Heart left ventricle (tissue), 16 donors: ENCODE measurements around the gene TNP2. TPM values are rescaled to one million over a fixed set of nuclear protein-coding genes. Genes with fewer than 3 reads are reported as not detected.
A peak's percentile ranks its signal among the peaks of the same experiment; 100 is the strongest.

Experiments
- ATAC-seq, 4 donors: fragments of 200-7000 bp; cut with Tn5 transposase; one replicate each; pipeline ENCODE4 v1.9.1; 2020 to 2022; ENCODE audit warnings: moderate library complexity in 4 of 4, mild to moderate bottlenecking in 3 of 4, moderate number of reproducible peaks in 1 of 4
- DNase-seq, 5 donors: peaks; one replicate each; pipeline ENCODE4 v3.0.0-alpha.2; 2020
- H3K27ac ChIP-seq, 12 donors: fragments of 200-600 bp; sonication (generic) in 4 of 12; one replicate each; pipeline versions ENCODE4 v1.5.0 to v1.8.0; 2016 to 2022; ENCODE audit warnings: mild to moderate bottlenecking in 2 of 12
- H3K27me3 ChIP-seq, 9 donors: fragments of 200-600 bp; sonication (generic) in 2 of 9; one replicate each; pipeline versions ENCODE4 v1.5.1 to v1.8.0; 2016 to 2022; ENCODE audit warnings: mild to moderate bottlenecking in 3 of 9
- H3K36me3 ChIP-seq, 9 donors: fragments of 200-600 bp; sonication (generic) in 2 of 9; one replicate each; pipeline versions ENCODE4 v1.5.0 to v1.8.0; 2018 to 2022; ENCODE audit warnings: mild to moderate bottlenecking in 2 of 9
- H3K4me1 ChIP-seq, 12 donors: fragments of 200-600 bp; sonication (generic) in 4 of 12; one replicate each; pipeline versions ENCODE4 v1.5.0 to v1.8.0; 2016 to 2022; ENCODE audit warnings: mild to moderate bottlenecking in 3 of 12
- H3K4me3 ChIP-seq, 12 donors: fragments of 200-600 bp; sonication (generic) in 4 of 12; one replicate each; pipeline versions ENCODE4 v1.5.0 to v1.8.0; 2017 to 2022; ENCODE audit warnings: mild to moderate bottlenecking in 9 of 12, moderate library complexity in 4 of 12
- H3K9me3 ChIP-seq, 12 donors: fragments of 200-600 bp; sonication (generic) in 4 of 12; one replicate each; pipeline versions ENCODE4 v1.5.0 to v1.8.0; 2016 to 2022; ENCODE audit warnings: mild to moderate bottlenecking in 1 of 12
- POLR2A ChIP-seq, 2 donors: fragments of 450-650 bp; IDR thresholded peaks; one replicate each; pipeline ENCODE4 v1.6.1; 2017; ENCODE audit warnings: antibody characterized with exemption in 2 of 2, mild to moderate bottlenecking in 2 of 2, moderate library complexity in 2 of 2
- WGBS, 4 donors: extraction: QIAGEN DNeasy Blood & Tissue Kit in 2 of 4; methylation state at CpG; one replicate each; pipeline versions ENCODE4 v1.1.5 to v1.1.7; 2013 to 2018; 5-methylcytosine and 5-hydroxymethylcytosine counted together
- intact Hi-C, 10 donors: fragments of 100-400 bp; cut with DNase I; formaldehyde crosslinking; loops; one replicate each; pipeline versions ENCODE4 v1.11.1 to v1.14.2; 2022
- polyA plus RNA-seq, 2 donors: library from polyadenylated mRNA; stranded (reverse); fragments of 200-250 nt; gene quantifications; one replicate each; pipeline ENCODE4 v1.2.3, GENCODE V29; 2013
- total RNA-seq, 9 donors: library from RNA; depleted of rRNA in 2 of 9; stranded (reverse); fragments of >200 nt in 2 of 9; fragmentation: NEBNext Ultra II Directional in 3 of 9; extraction: Animal tissue kit (Norgen Biotek cat#: 25700) in 3 of 9; gene quantifications; one replicate each; pipeline versions ENCODE4 v1.1.0 to v1.2.4, GENCODE V29; 2016 to 2023
- TF ChIP-seq, protein P1 (sequence below), 12 donors: fragments of 200-600 bp; sonication (generic) in 4 of 12; IDR thresholded peaks; one replicate each; pipeline versions ENCODE4 v1.5.0 to v1.8.0; 2018 to 2022; ENCODE audit warnings: antibody characterized with exemption in 12 of 12, mild to moderate bottlenecking in 5 of 12
- donor health status: ischemic (EF 13 %, LVEDD 7.1; RV severe dilation, severe dysfunction).
- donor health status: healthy with polysubstance abuse.
- donor health status: DM: no; HTN: yes; CAD: no.
- donor health status: DM: no; HTN: no; CAD: no.
- donor health status: ischemic (EF 25% LVEDD 6.9; RV normal size, moderate dysfunction).
- donor health status: ischemic (EF 25% LVEDD 5.7; RV mildly dilated, moderate dysfunction).
- donor health status: healthy.
- donor health status: DM: yes; HTN: yes; CAD: no.
- donor health status: ischemic (EF 35%, LVEDD 5.7; RV mildly dilated, moderate dysfunction).
- donor health status: nonischemic (EF 11% LVEDD 7.7; RV severe dilation, severe dysfunction).
- donor health status: DM: yes; HTN: yes; CAD: no.
- donor health status: PGD.
- donor health status: ischemic (EF 29% LVEDD 5.4; RV normal size, mild dysfunction).
- donor health status: nonischemic (EF 23%, LVEDD 6.1; RV moderate dilation, normal function).

TNP2 gene
- total and polyA plus RNA-seq, 11 donors = not detected

DNA sequence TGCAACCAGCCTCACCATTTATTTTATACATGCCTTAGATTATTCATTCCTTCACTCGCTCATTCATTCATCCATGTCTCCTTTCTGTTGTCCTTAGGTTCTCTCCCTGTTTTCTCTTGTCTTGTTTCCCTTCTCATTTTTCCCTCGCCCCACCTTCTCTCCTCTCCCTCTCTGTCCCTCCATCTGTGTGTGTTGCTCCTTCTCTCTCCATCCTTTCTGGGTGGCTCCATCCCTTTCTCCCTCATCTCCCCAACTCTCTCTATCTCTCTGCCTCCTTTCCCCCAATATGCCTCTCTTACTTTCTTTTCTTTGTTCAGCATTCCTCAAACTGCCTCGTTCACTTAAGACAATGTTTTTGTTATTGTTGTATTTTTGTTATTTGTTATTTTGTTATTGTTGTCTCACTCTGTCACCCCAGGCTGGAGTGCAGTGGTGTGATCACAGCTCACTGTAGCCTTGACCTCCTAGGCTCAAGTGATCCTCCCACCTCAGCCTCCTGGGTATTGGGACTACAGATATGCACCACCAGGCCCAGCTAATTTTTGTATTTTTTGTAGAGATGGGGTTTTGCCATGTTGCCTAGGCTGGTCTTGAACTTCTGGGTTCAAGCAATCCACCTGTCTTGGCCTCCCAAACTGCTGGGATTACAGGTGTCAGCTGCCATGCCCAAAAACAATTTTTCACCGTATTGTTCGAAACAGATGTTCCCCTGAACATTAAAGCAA lies 27.5 kb downstream of the TNP2 start:
- no peaks in the 10 kb centered on the region for H3K27me3 ChIP-seq
- intact Hi-C loops = loop anchor here in 1 of 10 donors (10.0 kb wide), 1 partner anchor 77 kb away; no protein-coding TSS in a partner anchor
- DNase-seq (no peak), ATAC-seq (no peak)
- peak overlapping the region in 6 of 12 donors; percentile 75 to 85 (median 76) for H3K27ac ChIP-seq
- peaks cover 0 to 29% (median 0%) of the 10 kb centered on the region in 12 donors for H3K4me1 ChIP-seq
- H3K9me3 ChIP-seq = no peaks in the 10 kb centered on the region
- no peak overlapping the region for H3K4me3 ChIP-seq
- H3K36me3 ChIP-seq = no peaks in the 10 kb centered on the region
- TF ChIP-seq, protein P1, sequence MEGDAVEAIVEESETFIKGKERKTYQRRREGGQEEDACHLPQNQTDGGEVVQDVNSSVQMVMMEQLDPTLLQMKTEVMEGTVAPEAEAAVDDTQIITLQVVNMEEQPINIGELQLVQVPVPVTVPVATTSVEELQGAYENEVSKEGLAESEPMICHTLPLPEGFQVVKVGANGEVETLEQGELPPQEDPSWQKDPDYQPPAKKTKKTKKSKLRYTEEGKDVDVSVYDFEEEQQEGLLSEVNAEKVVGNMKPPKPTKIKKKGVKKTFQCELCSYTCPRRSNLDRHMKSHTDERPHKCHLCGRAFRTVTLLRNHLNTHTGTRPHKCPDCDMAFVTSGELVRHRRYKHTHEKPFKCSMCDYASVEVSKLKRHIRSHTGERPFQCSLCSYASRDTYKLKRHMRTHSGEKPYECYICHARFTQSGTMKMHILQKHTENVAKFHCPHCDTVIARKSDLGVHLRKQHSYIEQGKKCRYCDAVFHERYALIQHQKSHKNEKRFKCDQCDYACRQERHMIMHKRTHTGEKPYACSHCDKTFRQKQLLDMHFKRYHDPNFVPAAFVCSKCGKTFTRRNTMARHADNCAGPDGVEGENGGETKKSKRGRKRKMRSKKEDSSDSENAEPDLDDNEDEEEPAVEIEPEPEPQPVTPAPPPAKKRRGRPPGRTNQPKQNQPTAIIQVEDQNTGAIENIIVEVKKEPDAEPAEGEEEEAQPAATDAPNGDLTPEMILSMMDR (IDR thresholded peaks at IDR 0.05) = no peak
- TF ChIP-seq POLR2A (IDR thresholded peaks at IDR 0.05) = no peak
- WGBS, 4 donors = 91 to 92% (median 91%) methylated on average over 5 of the region's 5 CpGs

DNA sequence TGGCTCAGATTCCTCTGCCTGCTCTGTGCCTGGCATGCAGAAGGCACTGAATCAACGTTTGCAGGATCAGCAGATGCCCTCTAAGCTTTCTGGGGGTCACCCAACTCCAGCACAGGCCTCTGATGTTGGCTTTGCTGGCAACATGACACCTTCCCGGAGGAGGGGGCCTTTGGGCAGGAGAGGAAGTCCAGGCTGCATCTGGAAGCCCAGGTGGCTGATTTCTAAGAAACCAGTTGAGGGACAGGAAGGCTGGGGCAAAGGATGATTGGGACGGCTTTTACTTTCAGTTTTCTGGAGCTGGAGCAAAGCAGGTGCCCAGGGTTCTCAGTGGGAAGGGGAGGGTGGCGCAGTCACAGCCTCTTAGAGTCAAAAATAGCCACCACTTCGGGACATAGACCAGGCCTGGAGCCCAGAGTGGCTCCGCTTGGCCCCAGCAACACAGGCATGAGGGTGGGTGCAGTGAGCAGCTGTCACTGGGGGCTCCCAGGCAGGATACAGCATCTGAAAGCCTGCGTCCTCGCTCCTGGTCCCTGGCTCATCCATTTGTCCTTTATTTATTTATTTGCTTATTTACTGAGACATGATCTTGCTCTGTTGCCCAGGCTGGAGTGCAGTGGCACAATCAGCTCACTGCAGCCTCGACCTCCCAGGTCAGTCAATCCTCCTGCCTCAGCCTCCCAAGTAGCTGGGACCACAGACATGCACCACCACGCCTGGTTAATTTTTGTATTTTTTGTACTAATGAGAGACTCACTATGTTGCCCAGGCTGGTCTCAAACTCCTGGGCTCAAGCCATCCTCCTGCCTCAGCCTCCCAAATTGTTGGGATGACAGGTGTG lies 28.3 kb downstream of the TNP2 start:
- ATAC-seq (peak; percentile 93 to 96 (median 96)), DNase-seq (peak; percentile 48 to 74 (median 52))
- Histone ChIP-seq H3K9me3 (no peaks in the 10 kb centered on the region), H3K27me3 (no peaks in the 10 kb centered on the region), H3K4me3 (peak overlapping the region in 3 of 12 donors; percentile 14 to 15 (median 15)), H3K36me3 (no peaks in the 10 kb centered on the region), H3K27ac (peak overlapping the region; percentile 44 to 86 (median 76)), H3K4me1 (peaks cover 0 to 24% (median 0%) of the 10 kb centered on the region in 12 donors)
- no peak for TF ChIP-seq POLR2A (IDR thresholded peaks at IDR 0.05)
- TF ChIP-seq, protein P1 (IDR thresholded peaks at IDR 0.05) = no peak
- intact Hi-C loops = loop anchor here in 1 of 10 donors (10.0 kb wide), 1 partner anchor 76 kb away; no protein-coding TSS in a partner anchor
- WGBS, 4 donors = 46 to 78% (median 52%) methylated on average over 8 to 10 of the region's 10 CpGs

DNA sequence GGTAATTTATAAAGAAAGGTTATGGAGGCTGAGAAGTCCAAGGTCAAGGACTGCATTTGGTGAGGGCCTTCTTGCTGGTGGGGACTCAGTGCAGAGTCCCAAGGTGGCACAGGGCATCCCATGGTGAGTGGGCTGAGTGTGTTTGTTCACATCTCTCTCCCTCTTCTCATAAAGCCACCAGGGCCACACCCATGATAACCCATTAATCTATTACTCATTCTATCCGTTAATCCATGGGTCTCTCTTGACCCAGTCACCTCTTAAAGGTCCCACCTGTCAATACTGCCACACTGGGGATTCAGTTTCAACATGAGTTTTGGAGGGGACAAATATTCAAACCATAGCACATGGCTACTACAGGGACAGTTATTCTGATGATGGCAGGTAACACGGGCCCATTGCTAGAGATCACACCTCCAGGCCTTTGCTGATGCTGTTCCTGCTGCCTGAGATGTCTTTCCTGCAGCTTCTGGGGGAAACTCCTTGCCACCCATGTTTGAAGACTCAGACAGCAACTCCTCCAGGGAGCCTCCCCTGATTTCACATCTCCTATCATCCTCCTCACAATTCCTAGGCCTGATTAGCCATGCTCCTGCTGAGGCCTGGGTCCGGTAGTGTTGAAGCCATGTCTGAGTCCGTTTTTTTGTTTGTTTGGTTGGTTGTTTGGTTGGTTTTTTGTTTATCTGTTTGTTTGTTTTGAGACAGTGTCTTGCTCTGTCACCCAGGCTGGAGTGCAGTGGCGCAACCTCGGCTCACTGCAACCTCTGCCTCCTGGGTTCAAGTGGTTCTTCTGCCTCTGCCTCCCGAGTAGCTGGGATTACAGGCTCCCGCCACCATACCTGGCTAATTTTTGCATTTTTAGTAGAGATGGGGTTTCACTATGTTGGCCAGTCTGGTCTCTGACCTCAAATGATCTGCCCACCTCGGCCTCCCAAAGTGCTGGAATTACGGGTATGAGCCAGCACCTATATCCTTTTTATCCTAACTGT lies 29.2 kb downstream of the TNP2 start:
- ATAC-seq (no peak), DNase-seq (no peak)
- no peak for TF ChIP-seq POLR2A (IDR thresholded peaks at IDR 0.05)
- TF ChIP-seq, protein P1 (IDR thresholded peaks at IDR 0.05) = no peak
- Histone ChIP-seq H3K9me3 (no peaks in the 10 kb centered on the region), H3K27ac (peak overlapping the region; percentile 44 to 86 (median 76)), H3K4me3 (peak overlapping the region in 3 of 12 donors; percentile 14 to 15 (median 15)), H3K4me1 (peaks cover 0 to 32% (median 0%) of the 10 kb centered on the region in 12 donors), H3K27me3 (no peaks in the 10 kb centered on the region), H3K36me3 (no peaks in the 10 kb centered on the region)
- WGBS, 4 donors = 69 to 78% (median 73%) methylated on average over 10 of the region's 10 CpGs
- intact Hi-C loops = loop anchor here in 2 of 10 donors (2.0 to 10.0 kb wide), 2 partner anchors 51 to 75 kb away; no protein-coding TSS in a partner anchor
